Endodermal cell (in vitro differentiated cells): ENCODE results near the gene HNRNPM. TPM values are rescaled to one million over a fixed set of nuclear protein-coding genes. Genes with fewer than 3 reads are reported as not detected.

Source experiments
- DNase-seq: peaks from one replicate; pipeline ENCODE4 v3.0.0-alpha.2; 2017
- H3K27ac ChIP-seq: 2 replicates; pipeline ENCODE4 v1.5.1; 2013; ENCODE audit warnings: mild to moderate bottlenecking, low read depth, low read length, moderate library complexity
- H3K27me3 ChIP-seq: 2 replicates; pipeline ENCODE4 v1.6.1; 2013; ENCODE audit warnings: mild to moderate bottlenecking, low read length, moderate library complexity; ENCODE audit not compliant: insufficient read depth, control insufficient read depth, poor library complexity, severe bottlenecking
- H3K36me3 ChIP-seq: 2 replicates; pipeline ENCODE4 v1.7.0; 2013; ENCODE audit warnings: mild to moderate bottlenecking, low read length, moderate library complexity; ENCODE audit not compliant: control insufficient read depth, insufficient read depth
- H3K4me1 ChIP-seq: one replicate; pipeline ENCODE4 v1.7.0; 2013; ENCODE audit warnings: low read length; ENCODE audit not compliant: control insufficient read depth, insufficient read depth
- H3K4me3 ChIP-seq: 2 replicates; pipeline ENCODE4 v1.5.1; 2013; ENCODE audit warnings: mild to moderate bottlenecking, low read length, moderate library complexity
- H3K9ac ChIP-seq: 2 replicates; pipeline ENCODE4 v1.6.1; 2013; ENCODE audit warnings: mild to moderate bottlenecking, low read length, moderate library complexity; ENCODE audit not compliant: poor library complexity, severe bottlenecking; ENCODE audit errors: extremely low read depth
- H3K9me3 ChIP-seq: 2 replicates; pipeline ENCODE4 v1.6.1; 2013; ENCODE audit warnings: mild to moderate bottlenecking, low read length, moderate library complexity; ENCODE audit not compliant: control insufficient read depth
- H3K27ac Mint-ChIP-seq: 2 replicates; pipeline ENCODE4 v1.8.0; 2020; ENCODE audit warnings: mixed read lengths
- H3K27me3 Mint-ChIP-seq: 2 replicates; pipeline ENCODE4 v1.8.0; 2021; ENCODE audit warnings: mild to moderate bottlenecking, mixed read lengths; ENCODE audit not compliant: insufficient read depth
- H3K36me3 Mint-ChIP-seq: 2 replicates; pipeline ENCODE4 v1.8.0; 2020; ENCODE audit warnings: low read depth, mixed read lengths
- H3K4me1 Mint-ChIP-seq: 2 replicates; pipeline ENCODE4 v1.8.0; 2020; ENCODE audit warnings: mixed read lengths
- H3K4me3 Mint-ChIP-seq: 2 replicates; pipeline ENCODE4 v1.8.0; 2020; ENCODE audit warnings: mild to moderate bottlenecking, moderate library complexity, mixed read lengths
- H3K9me3 Mint-ChIP-seq: 2 replicates; pipeline ENCODE4 v1.8.0; 2020; ENCODE audit warnings: mild to moderate bottlenecking, mixed read lengths
- WGBS, 2 experiments: methylation state at CpG; one replicate each; pipeline versions ENCODE4 v1.1.5 to v1.1.7; 2013; ENCODE audit warnings: missing lambda C conversion rate in 2 of 2, mixed read lengths in 1 of 2; ENCODE audit not compliant: insufficient coverage in 1 of 2, insufficient read length in 1 of 2; 5-methylcytosine and 5-hydroxymethylcytosine counted together
- total RNA-seq, 2 donors: library from RNA; stranded (reverse); fragmentation: NEBNext Ultra II Directional in 1 of 2; extraction: Animal tissue kit (Norgen Biotek cat#: 25700) in 1 of 2; gene quantifications; 2 replicates in 1 of 2; 3 replicates in 1 of 2; pipeline ENCODE4 v1.2.1, GENCODE V29; 2021
- TF ChIP-seq, protein P1 (sequence below): fragments of 200-600 bp; sonication (generic); conservative IDR thresholded peaks from 2 replicates; pipeline ENCODE4 v1.5.0; 2021; ENCODE audit warnings: antibody characterized with exemption, mild to moderate bottlenecking

The HNRNPM gene
- total RNA-seq, 2 donors from 2014 or later = 271 to 370 TPM

DNA sequence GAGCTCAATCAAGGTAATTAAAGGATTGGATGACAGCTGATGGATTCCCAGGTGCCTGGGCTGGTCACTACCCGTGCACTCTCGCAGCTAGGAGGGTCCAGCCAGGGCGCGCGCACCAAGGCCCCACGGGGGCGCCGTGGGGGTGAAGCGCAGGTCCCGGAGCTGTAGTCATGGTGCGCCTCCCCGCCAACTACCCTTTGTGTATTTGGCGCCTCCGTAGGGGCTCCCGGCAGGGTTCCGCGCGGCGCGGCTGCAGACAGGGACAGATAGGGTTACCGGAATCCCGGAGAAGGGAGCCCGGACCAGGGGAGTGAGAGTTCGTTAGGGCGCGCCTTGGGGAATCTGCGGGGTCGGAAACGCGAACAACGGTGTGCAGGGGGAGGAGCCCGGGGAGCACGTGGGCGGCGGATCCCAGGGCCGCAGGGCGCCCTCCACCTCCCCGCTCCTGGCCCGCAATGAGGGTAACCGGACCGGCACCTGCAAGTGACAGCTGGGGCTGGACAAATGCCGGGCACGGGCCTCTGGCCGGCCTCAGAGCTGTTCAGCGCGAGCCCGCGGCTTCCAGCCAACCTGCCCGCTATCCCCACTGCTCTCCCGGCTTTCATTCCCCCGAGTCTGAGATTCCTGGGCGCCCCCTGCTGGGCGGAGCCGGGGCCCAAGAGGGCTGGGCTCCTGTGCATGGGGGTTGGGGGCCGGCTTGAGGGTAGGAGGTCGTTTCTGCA is 61.1 kb downstream of the HNRNPM start:
- no peaks in the 10 kb centered on the region for H3K27me3 ChIP-seq
- TF ChIP-seq, protein P1, sequence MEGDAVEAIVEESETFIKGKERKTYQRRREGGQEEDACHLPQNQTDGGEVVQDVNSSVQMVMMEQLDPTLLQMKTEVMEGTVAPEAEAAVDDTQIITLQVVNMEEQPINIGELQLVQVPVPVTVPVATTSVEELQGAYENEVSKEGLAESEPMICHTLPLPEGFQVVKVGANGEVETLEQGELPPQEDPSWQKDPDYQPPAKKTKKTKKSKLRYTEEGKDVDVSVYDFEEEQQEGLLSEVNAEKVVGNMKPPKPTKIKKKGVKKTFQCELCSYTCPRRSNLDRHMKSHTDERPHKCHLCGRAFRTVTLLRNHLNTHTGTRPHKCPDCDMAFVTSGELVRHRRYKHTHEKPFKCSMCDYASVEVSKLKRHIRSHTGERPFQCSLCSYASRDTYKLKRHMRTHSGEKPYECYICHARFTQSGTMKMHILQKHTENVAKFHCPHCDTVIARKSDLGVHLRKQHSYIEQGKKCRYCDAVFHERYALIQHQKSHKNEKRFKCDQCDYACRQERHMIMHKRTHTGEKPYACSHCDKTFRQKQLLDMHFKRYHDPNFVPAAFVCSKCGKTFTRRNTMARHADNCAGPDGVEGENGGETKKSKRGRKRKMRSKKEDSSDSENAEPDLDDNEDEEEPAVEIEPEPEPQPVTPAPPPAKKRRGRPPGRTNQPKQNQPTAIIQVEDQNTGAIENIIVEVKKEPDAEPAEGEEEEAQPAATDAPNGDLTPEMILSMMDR = peak; percentile 83
- Mint-ChIP-seq H3K9me3 (no peaks in the 10 kb centered on the region), H3K27me3 (no peaks in the 10 kb centered on the region), H3K4me1 (peaks cover 14% of the 10 kb centered on the region), H3K4me3 (peak overlapping the region; percentile 63), H3K36me3 (peaks cover 11% of the 10 kb centered on the region), H3K27ac (peak overlapping the region; percentile 72)
- H3K4me3 ChIP-seq = peak overlapping the region; percentile 77
- 2 to 3% methylated on average over 29 to 56 of the region's 56 CpGs for WGBS, 2 experiments
- peak overlapping the region; percentile 77 for H3K9ac ChIP-seq
- DNase-seq = peak; percentile 94
- H3K4me1 ChIP-seq = no peaks in the 10 kb centered on the region
- H3K36me3 ChIP-seq = peaks cover 2% of the 10 kb centered on the region
- H3K27ac ChIP-seq = peak overlapping the region; percentile 61
- no peaks in the 10 kb centered on the region for H3K9me3 ChIP-seq

DNA sequence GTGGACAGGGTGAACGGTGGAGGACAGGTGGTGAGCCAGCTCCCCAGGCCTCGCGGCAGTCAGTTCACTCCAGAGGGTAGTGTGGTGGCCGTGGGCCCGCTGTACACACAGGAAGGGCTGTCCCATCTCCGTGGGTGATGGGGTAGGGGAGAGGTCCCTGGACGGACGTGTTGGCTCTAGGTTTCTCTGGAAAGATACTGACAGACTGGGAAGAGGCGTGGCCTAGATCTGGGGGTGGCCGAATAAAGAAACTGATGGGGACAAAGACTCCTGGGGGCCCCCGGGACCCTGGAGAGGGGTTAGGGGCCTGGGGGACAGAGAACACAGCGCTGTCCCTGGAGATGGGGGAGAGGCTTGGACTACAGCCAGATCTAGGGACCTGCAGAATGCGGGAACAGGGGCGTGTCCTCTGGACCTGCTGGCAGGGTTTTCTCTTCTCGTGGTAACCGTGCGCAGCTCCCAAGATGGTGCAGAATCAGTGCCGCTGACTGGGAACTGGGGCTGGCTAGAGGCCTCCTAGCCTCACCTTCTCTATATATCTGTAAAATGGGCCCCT is 61.7 kb downstream of the HNRNPM start:
- Mint-ChIP-seq H3K36me3 (peaks cover 11% of the 10 kb centered on the region), H3K27ac (peak overlapping the region; percentile 70), H3K27me3 (no peaks in the 10 kb centered on the region), H3K4me1 (peaks cover 12% of the 10 kb centered on the region), H3K4me3 (peak overlapping the region; percentile 63), H3K9me3 (no peaks in the 10 kb centered on the region)
- H3K36me3 ChIP-seq = peaks cover 2% of the 10 kb centered on the region
- peak overlapping the region; percentile 77 for H3K4me3 ChIP-seq
- H3K9ac ChIP-seq = peak overlapping the region; percentile 77
- H3K27ac ChIP-seq = peak overlapping the region; percentile 61
- H3K4me1 ChIP-seq = no peaks in the 10 kb centered on the region
- TF ChIP-seq, protein P1 = peak; percentile 5
- 54 to 77% methylated on average over 9 to 18 of the region's 18 CpGs for WGBS, 2 experiments
- peak; percentile 73 for DNase-seq
- no peaks in the 10 kb centered on the region for H3K9me3 ChIP-seq
- no peaks in the 10 kb centered on the region for H3K27me3 ChIP-seq

DNA sequence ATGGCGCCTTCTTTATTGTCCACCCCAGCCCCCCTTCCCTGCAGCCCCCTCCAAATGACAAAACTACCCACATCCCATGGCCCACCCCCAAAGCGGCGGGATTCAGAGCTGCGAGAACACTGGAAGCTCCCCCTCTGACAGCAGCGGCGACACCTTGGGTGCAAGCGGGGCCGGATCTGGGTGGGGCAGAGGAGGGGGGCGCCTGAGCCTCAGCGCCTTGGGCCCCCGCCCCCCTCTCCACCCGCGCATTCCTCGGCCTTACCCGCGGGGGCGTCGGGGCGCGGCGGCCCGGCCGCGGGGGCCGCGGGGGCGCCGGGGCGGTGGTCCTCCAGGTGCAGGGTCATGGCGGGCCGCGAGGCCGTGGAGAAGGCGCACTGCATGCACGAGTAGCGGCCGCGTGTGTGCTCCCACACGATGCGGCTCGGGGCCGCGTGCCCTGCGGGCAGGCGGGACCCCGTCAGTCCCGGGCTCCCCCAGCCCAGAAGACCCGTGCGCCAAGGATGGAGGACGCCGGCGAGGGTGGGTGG is 65.9 kb downstream of the HNRNPM start:
- Mint-ChIP-seq H3K27ac (no peak overlapping the region), H3K27me3 (no peaks in the 10 kb centered on the region), H3K4me3 (no peak overlapping the region), H3K4me1 (peaks cover 7% of the 10 kb centered on the region), H3K9me3 (peaks cover 1% of the 10 kb centered on the region), H3K36me3 (peaks cover 21% of the 10 kb centered on the region)
- Histone ChIP-seq H3K4me3 (no peak overlapping the region), H3K9me3 (no peaks in the 10 kb centered on the region), H3K27me3 (no peaks in the 10 kb centered on the region), H3K9ac (no peak overlapping the region), H3K27ac (no peak overlapping the region), H3K36me3 (peaks cover 2% of the 10 kb centered on the region), H3K4me1 (peaks cover 5% of the 10 kb centered on the region)
- DNase-seq = no peak
- WGBS, 2 experiments = 95 to 98% methylated on average over 20 to 50 of the region's 52 CpGs
- TF ChIP-seq, protein P1 = no peak
